Brain pericyte (primary cell): ENCODE results near the gene TNXB.
"Not testable (repeated sequence)": the region's sequence is repeated elsewhere in the genome, so short reads cannot be mapped to it uniquely, and the experiment has no call there.

Experiments
- DNase-seq: peaks from one replicate; pipeline ENCODE4 v3.0.0-alpha.2; 2012; ENCODE audit warnings: low read depth, low spot score

The TNXB gene

DNA sequence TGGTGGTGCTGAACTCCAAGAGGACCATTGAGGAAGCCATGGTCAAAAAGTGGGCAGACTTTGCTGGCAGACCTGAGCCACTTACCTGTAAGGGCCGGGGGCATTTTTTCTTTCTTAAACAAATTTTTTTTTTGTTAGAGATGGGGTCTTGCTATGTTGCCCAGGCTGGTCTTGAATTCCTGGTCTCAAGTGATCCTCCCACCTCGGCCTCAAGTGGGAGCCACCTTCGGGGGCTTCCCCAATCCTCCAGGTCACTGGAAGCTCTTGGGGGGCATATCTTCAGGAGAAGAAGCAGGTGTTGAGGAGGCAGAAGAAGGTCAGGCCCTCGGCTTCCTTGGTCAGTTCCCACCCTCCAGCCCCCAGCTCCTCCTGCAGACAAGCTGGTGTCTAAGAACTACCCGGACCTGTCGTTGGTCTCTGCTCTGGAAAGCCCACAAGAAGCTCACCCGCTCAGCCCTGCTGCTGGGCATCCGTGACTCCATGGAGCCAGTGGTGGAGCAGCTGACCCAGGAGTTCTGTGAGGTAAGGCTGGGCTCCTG lies 103.1 kb downstream of the TNXB start:
- DNase-seq: not testable (repeated sequence)

GRCh38 chr6:32005538-32005880 lies 103.6 kb downstream of the TNXB start:
- DNase-seq: not testable (repeated sequence)

- DNase-seq: not testable (repeated sequence)
Observed at GRCh38 chr6:32004864-32005537, 104.1 kb downstream of the TNXB start.

DNA sequence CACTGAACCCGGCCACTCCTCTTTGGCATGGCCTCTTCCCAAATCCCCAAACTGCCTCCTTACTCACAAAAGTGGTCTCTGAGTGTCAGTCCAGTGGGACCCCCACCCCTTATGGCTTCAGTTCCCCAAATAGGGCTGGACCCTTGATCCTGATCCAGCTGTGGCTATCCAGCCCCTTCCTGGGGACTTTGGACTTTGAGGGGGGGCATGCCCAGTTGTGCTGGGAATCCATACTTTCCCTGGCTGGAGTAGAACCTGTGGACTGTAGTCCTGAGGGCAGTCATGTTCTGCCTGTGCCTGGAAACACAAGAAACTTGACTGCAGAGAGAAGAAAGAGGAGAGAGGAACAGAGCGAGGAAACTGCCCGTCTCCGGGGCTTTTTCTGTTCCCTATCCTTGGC lies 104.7 kb downstream of the TNXB start:
- not testable (repeated sequence) for DNase-seq

- not testable (repeated sequence) for DNase-seq
Observed at GRCh38 chr6:32003301-32003700, 105.8 kb downstream of the TNXB start.

DNA sequence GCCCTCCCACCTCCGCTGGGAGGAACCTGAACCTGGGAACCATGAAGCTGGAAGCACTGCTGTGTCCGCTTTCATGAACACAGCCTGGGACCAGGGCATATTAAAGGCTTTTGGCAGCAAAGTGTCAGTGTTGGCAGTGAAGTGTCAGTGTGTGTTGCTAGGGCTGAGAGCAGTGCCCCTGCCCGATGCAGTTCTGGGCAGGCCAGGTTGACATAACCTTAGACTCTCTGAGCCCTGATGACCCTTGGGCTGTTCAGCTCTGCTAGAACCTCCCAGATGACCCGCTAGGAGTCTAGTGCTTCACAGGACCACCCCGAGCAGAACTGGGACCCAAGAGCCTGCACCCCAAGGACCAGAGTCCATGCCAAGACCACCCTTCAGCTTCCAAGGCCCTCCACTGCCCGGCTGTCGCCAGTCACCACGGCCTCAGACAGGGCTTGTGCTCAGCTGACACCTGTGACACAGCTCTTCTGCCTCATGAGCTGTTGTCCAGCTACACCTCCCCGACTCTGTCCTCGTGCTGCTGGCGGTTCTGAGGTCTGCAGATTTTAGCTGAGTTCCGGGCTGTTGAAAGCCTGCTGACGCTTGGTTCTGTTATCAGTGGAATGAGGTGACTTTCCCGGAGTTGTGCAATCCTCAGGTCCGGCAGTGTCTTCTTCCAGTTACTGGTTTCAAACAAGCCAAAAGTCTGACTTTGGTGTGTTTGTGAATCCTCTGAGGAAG lies 106.4 kb downstream of the TNXB start:
- not testable (repeated sequence) for DNase-seq

- DNase-seq: not testable (repeated sequence)
Observed at GRCh38 chr6:31996385-31996784, 112.8 kb downstream of the TNXB start.

DNA sequence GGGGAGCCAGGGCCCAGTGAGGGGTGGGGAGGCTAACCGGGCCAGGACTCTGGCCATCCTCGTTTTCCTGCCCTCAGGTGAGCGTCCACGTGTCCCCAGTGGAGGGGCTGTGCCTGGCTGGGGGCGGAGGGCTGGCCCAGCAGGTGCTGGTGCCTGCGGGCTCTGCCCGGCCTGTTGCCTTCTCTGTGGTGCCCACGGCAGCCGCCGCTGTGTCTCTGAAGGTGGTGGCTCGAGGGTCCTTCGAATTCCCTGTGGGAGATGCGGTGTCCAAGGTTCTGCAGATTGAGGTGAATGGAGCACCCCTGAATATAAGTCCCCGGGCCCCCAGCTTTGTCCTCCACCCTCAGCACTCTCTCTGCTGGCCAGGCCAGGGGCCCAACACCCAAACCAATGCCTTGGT lies 114.7 kb downstream of the TNXB start:
- DNase-seq: not testable (repeated sequence)
